Parathyroid adenoma (tissue), 2 donors: ENCODE results near the gene NT5DC2.

Source experiments
- H2AFZ ChIP-seq: fragments of 300-600 bp; sonication (generic); one replicate; pipeline ENCODE4 v1.7.0; 2017; ENCODE audit warnings: antibody characterized with exemption, mild to moderate bottlenecking
- H3K27ac ChIP-seq: fragments of 300-600 bp; sonication (generic); one replicate; pipeline ENCODE4 v1.7.0; 2017
- H3K27me3 ChIP-seq: fragments of 300-600 bp; sonication (generic); one replicate; pipeline ENCODE4 v1.7.0; 2017; ENCODE audit warnings: low read length; ENCODE audit not compliant: control insufficient read depth, insufficient read depth
- H3K36me3 ChIP-seq: fragments of 300-600 bp; sonication (generic); one replicate; pipeline ENCODE4 v1.7.0; 2017; ENCODE audit warnings: low read length; ENCODE audit not compliant: control insufficient read depth, insufficient read depth
- H3K4me1 ChIP-seq: fragments of 300-600 bp; sonication (generic); one replicate; pipeline ENCODE4 v1.7.0; 2017; ENCODE audit warnings: control low read depth
- H3K4me2 ChIP-seq: fragments of 300-600 bp; sonication (generic); one replicate; pipeline ENCODE4 v1.7.0; 2017; ENCODE audit warnings: low read length
- H3K4me3 ChIP-seq: fragments of 300-600 bp; sonication (generic); one replicate; pipeline ENCODE4 v1.7.0; 2017; ENCODE audit warnings: low read depth, low read length
- H3K79me2 ChIP-seq: fragments of 300-600 bp; sonication (generic); one replicate; pipeline ENCODE4 v1.7.0; 2017; ENCODE audit warnings: control low read depth
- H3K9ac ChIP-seq: fragments of 300-600 bp; sonication (generic); one replicate; pipeline ENCODE4 v1.7.0; 2017; ENCODE audit warnings: mild to moderate bottlenecking
- H3K9me3 ChIP-seq: fragments of 300-600 bp; sonication (generic); one replicate; pipeline ENCODE4 v1.7.0; 2017; ENCODE audit warnings: low read length; ENCODE audit not compliant: control insufficient read depth
- TF ChIP-seq, protein P1 (sequence below): fragments of 300-600 bp; sonication (generic); IDR thresholded peaks from one replicate; pipeline ENCODE4 v1.7.0; 2017; ENCODE audit warnings: antibody characterized with exemption, mild to moderate bottlenecking
- donor health status: primary hyperparathyroidism.

NT5DC2 gene

GRCh38 chr3:52493232-52494017 lies 40.2 kb downstream of the NT5DC2 start:
- H3K27ac ChIP-seq, result no peak overlapping the region
- no peaks in the 10 kb centered on the region for H3K36me3 ChIP-seq
- H3K9ac ChIP-seq, result no peak overlapping the region

GRCh38 chr3:52492059-52492458 lies 41.6 kb downstream of the NT5DC2 start:
- Histone ChIP-seq H3K79me2 (no peaks in the 10 kb centered on the region), H3K9ac (no peak overlapping the region), H3K4me2 (no peak overlapping the region), H3K27ac (no peak overlapping the region), H3K4me3 (no peak overlapping the region), H3K9me3 (no peaks in the 10 kb centered on the region), H3K27me3 (no peaks in the 10 kb centered on the region), H3K4me1 (peaks cover 10% of the 10 kb centered on the region), H2AFZ (no peak overlapping the region), H3K36me3 (no peaks in the 10 kb centered on the region)
- TF ChIP-seq, protein P1, sequence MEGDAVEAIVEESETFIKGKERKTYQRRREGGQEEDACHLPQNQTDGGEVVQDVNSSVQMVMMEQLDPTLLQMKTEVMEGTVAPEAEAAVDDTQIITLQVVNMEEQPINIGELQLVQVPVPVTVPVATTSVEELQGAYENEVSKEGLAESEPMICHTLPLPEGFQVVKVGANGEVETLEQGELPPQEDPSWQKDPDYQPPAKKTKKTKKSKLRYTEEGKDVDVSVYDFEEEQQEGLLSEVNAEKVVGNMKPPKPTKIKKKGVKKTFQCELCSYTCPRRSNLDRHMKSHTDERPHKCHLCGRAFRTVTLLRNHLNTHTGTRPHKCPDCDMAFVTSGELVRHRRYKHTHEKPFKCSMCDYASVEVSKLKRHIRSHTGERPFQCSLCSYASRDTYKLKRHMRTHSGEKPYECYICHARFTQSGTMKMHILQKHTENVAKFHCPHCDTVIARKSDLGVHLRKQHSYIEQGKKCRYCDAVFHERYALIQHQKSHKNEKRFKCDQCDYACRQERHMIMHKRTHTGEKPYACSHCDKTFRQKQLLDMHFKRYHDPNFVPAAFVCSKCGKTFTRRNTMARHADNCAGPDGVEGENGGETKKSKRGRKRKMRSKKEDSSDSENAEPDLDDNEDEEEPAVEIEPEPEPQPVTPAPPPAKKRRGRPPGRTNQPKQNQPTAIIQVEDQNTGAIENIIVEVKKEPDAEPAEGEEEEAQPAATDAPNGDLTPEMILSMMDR, result no peak

More at GRCh38 chr3:52493232-52494017, 40.2 kb downstream of the NT5DC2 start:
- no peak overlapping the region for H3K4me3 ChIP-seq
- H3K9me3 ChIP-seq, result no peaks in the 10 kb centered on the region
- no peak overlapping the region for H3K4me2 ChIP-seq
- H3K27me3 ChIP-seq, result no peaks in the 10 kb centered on the region
- H3K4me1 ChIP-seq, result peaks cover 10% of the 10 kb centered on the region
- no peak overlapping the region for H2AFZ ChIP-seq
- H3K79me2 ChIP-seq, result no peaks in the 10 kb centered on the region
- TF ChIP-seq, protein P1, result no peak

DNA sequence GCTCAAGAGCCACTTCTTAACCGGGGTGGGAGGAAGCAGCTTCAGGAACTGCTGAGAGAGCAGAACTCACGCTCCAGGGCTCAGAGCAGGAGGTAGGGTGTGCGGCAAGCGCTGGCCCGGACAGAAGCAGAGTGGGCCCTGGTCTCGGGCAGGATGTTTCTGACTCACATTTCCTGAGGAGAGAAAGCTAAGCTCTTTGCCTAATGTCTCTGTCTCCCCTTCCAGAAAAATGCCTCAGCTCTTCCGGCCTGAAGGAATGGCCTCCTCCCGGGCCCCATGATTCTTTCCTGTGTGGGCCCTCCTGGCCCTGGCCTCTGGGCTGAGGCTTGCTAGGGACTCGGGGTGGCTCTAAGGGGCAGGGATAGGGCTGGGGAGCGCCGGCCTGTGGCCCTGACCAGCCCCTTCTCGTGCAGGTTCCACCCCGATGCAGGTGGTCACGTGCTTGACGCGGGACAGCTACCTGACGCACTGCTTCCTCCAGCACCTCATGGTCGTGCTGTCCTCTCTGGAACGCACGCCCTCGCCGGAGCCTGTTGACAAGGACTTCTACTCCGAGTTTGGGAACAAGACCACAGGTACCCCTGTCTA lies 42.6 kb downstream of the NT5DC2 start:
- no peaks in the 10 kb centered on the region for H3K9me3 ChIP-seq
- H2AFZ ChIP-seq, result no peak overlapping the region
- no peaks in the 10 kb centered on the region for H3K79me2 ChIP-seq
- H3K9ac ChIP-seq, result no peak overlapping the region
- H3K27ac ChIP-seq, result peak overlapping the region; percentile 66
- no peaks in the 10 kb centered on the region for H3K36me3 ChIP-seq
- H3K4me3 ChIP-seq, result no peak overlapping the region
- TF ChIP-seq, protein P1, result no peak
- peak overlapping the region; percentile 51 for H3K4me2 ChIP-seq
- H3K27me3 ChIP-seq, result no peaks in the 10 kb centered on the region
- peaks cover 10% of the 10 kb centered on the region for H3K4me1 ChIP-seq

- Histone ChIP-seq H3K36me3 (no peaks in the 10 kb centered on the region), H3K79me2 (no peaks in the 10 kb centered on the region), H3K4me3 (no peak overlapping the region), H3K9ac (no peak overlapping the region), H3K27me3 (no peaks in the 10 kb centered on the region), H2AFZ (no peak overlapping the region), H3K27ac (peak overlapping the region; percentile 66), H3K4me2 (no peak overlapping the region), H3K4me1 (peaks cover 10% of the 10 kb centered on the region), H3K9me3 (no peaks in the 10 kb centered on the region)
- TF ChIP-seq, protein P1, result no peak
Observed at GRCh38 chr3:52490035-52490938, 43.4 kb downstream of the NT5DC2 start.
